IPS-15b (cell line): ENCODE measurements around the gene NPBWR2.

Source experiments
- H3K27me3 ChIP-seq: one replicate; pipeline ENCODE4 v1.6.1; 2013; ENCODE audit warnings: low read length; ENCODE audit not compliant: control insufficient read depth, insufficient read depth
- H3K36me3 ChIP-seq: one replicate; pipeline ENCODE4 v1.6.1; 2013; ENCODE audit warnings: low read length; ENCODE audit not compliant: control insufficient read depth, insufficient read depth
- H3K4me1 ChIP-seq: one replicate; pipeline ENCODE4 v1.6.1; 2013; ENCODE audit warnings: mild to moderate bottlenecking, low read length; ENCODE audit not compliant: control insufficient read depth, insufficient read depth
- H3K4me3 ChIP-seq: one replicate; pipeline ENCODE4 v1.5.1; 2013; ENCODE audit warnings: low read depth, low read length
- H3K9ac ChIP-seq: one replicate; pipeline ENCODE4 v1.6.1; 2013; ENCODE audit warnings: low read depth, mild to moderate bottlenecking, low read length
- H3K9me3 ChIP-seq: one replicate; pipeline ENCODE4 v1.6.1; 2013; ENCODE audit warnings: mild to moderate bottlenecking, low read length; ENCODE audit not compliant: control insufficient read depth, insufficient read depth

The NPBWR2 gene

DNA sequence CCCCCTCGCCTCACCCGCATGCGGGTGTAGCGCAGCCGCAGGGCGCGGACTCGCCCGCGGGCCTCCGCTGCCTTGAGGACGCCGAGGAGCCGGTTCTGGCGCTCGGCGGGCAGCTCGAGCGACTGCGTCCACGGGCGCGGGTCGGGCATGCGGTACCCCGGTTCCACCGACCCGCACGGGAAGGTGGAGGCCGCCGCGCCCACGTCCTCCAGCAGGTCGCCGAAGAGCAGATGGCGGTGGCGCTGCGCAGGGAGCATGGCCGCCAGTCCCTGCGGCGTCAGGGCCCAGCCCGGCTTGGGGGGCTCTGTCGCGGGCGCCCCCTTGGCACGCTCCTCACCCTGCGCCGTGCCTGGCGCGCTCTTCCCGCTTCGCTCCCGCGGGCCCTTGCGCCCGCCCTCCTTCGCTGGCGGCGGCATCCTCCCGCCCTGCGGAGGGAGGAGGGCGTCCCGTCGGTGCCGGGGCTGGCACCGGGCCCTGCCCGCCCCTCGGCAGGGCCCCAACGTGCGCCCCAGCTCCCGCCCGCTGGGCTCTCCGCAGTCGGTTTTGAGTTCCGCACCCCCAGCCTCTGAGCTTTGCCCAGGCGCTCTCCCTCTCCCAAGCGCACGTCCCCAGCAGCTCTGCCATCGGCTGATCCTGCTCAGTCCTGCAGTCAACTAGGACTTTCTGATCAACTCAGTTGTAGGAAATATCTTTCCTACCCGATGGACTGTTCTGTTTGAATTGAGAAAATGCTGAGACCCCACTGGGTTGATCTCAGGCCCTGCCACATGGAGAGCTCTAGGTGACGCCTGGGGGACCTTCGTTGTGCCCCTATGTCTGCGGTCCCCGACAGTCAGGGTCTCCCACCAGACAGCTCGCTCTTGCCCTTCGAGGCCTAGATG, 23.3 kb downstream of the NPBWR2 start, which contains the start of gene LKAAEAR1:
LKAAEAR1 (minus strand) TSS at position 595 of the 881 bp plus-strand sequence; CDS start at position 416, 179 bp downstream.
- peaks cover 40% of the 10 kb centered on the region for H3K27me3 ChIP-seq
- peaks cover 8% of the 10 kb centered on the region for H3K4me1 ChIP-seq
- H3K36me3 ChIP-seq = no peaks in the 10 kb centered on the region
- peak within 1 kb of the TSS; percentile 47 for H3K9ac ChIP-seq
- no peaks in the 10 kb centered on the region for H3K9me3 ChIP-seq
- H3K4me3 ChIP-seq = peak within 1 kb of the TSS; percentile 51

GRCh38 chr20:64083378-64083803, 24.0 kb downstream of the NPBWR2 start:
- Histone ChIP-seq H3K9ac (no peak overlapping the region), H3K4me1 (peaks cover 8% of the 10 kb centered on the region), H3K27me3 (peaks cover 40% of the 10 kb centered on the region), H3K9me3 (no peaks in the 10 kb centered on the region), H3K4me3 (peak overlapping the region; percentile 51), H3K36me3 (no peaks in the 10 kb centered on the region)

DNA sequence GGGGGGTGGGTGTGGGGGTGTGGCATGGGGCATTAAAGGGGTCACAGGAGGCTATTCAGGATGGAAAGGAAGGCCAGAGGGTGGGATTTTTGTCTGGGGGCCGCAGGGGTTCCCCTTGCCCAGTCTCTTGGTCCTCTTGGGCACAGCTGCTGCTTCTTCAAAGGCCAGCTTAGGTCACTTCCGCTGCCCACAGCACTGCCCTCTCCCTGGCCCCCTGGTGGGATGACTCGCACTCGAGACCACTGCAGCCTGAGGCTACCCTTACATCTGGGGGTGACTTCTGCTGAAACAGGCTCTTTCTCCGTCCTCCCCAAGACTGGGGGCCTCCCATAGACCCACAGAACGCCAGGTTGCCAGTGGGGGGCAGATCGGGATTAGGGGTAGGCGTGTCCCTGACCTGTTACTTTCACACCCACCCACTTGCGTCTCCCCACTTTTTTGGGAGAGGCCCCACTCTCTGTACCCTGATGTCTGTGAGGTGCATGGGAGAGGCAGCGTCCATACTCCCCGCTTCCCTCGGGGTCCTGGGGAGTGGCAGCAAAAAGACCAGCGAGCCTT, 24.5 kb downstream of the NPBWR2 start:
- H3K27me3 ChIP-seq = peaks cover 40% of the 10 kb centered on the region
- peaks cover 8% of the 10 kb centered on the region for H3K4me1 ChIP-seq
- H3K36me3 ChIP-seq = no peaks in the 10 kb centered on the region
- H3K9ac ChIP-seq = no peak overlapping the region
- peak overlapping the region; percentile 48 for H3K4me3 ChIP-seq
- H3K9me3 ChIP-seq = no peaks in the 10 kb centered on the region

DNA sequence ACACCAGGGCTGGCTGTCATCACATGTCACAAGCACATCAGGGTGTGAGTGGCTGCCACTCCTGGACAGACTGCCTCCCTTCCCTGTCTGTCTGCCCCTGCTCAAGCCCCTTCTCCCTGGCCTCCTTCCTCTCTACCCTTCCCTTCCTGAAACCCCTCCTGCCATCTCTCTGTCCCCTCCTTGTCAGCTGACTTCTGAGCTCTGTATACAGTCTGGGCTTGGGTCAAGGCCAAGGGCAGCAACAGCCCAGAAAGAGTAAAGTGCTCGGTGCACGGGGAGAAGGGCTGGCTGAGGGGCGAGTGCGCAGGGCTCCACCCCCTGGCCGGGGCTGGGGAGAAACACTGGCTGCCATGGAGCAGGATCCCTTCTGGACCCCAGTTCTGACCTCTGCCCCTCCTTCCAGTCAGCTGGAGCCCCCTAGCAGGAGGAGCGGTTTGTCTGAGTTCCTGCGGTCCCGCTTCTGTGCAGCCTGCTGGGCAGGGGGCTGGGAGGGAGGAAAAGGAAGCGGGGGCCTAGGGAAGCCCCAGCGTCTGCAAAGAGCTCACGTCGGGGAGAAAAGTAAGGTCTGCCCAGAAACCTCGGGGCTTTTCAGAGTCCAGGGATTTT, 25.1 kb downstream of the NPBWR2 start:
- Histone ChIP-seq H3K4me3 (peak overlapping the region; percentile 8), H3K27me3 (peaks cover 40% of the 10 kb centered on the region), H3K36me3 (no peaks in the 10 kb centered on the region), H3K4me1 (peaks cover 8% of the 10 kb centered on the region), H3K9ac (no peak overlapping the region), H3K9me3 (no peaks in the 10 kb centered on the region)

DNA sequence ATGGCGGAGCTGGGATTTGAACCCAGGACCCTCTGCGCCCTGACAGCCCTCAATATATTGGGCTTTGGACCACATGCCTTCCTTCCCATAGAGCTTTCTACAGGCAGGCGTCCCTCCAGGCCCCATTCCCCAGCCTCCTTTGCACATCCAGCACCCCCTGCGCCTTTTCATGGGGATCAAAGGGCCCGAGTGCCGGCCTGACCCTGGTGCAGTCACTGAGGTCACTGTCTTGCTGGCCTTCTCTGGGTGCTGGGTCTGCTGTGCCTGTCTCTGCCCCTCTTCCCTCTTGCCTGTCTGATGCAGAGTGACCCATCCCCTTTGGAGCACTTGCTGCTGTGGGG, 25.8 kb downstream of the NPBWR2 start:
- Histone ChIP-seq H3K9ac (no peak overlapping the region), H3K27me3 (peaks cover 40% of the 10 kb centered on the region), H3K4me1 (peaks cover 8% of the 10 kb centered on the region)

DNA sequence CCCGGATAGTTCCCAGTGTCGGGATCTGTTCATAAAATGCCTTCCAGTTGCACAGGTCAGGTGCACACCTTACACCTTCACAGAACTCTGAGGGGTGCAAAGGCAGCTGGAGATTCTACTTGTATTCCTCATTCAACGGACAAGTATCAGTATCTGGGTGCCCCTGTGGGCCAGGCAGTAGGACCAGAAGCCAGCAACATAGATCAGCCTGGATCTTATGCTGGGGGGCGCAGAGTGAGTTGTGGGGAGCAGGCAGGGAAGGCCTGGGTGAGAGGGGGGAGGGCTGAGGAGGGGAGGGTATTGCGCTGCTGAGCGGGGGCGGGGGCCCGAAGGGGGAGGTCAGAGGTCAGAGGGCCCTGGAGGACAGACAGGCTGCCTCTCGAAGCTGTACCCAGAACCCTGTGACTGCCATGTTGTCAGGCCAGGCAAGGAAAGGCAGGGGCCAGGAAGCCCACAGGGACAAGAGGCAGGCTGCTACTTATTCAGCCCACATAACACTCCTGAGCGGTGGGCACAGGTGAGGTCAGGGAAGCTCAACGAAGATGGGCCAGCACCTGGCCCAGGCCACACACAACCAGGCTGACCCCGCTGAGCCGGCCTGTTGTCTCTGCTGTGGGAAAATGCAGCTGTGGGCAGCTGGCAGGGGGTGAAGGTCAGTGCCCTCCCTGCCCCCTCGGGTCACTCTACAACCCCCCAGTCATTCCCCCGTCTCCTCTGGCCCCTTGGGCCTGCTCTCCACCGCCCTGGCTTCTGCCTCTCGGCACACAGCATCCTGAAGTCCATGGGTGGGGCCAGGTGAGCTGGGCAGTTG, 26.3 kb downstream of the NPBWR2 start:
- no peaks in the 10 kb centered on the region for H3K36me3 ChIP-seq
- H3K9ac ChIP-seq = no peak overlapping the region
- peaks cover 40% of the 10 kb centered on the region for H3K27me3 ChIP-seq
- H3K4me1 ChIP-seq = peaks cover 8% of the 10 kb centered on the region
- H3K9me3 ChIP-seq = no peaks in the 10 kb centered on the region
- peak overlapping the region; percentile 73 for H3K4me3 ChIP-seq

More for the DNA sequence above, 25.8 kb downstream of the NPBWR2 start:
- H3K9me3 ChIP-seq = no peaks in the 10 kb centered on the region
- no peaks in the 10 kb centered on the region for H3K36me3 ChIP-seq
- no peak overlapping the region for H3K4me3 ChIP-seq

DNA sequence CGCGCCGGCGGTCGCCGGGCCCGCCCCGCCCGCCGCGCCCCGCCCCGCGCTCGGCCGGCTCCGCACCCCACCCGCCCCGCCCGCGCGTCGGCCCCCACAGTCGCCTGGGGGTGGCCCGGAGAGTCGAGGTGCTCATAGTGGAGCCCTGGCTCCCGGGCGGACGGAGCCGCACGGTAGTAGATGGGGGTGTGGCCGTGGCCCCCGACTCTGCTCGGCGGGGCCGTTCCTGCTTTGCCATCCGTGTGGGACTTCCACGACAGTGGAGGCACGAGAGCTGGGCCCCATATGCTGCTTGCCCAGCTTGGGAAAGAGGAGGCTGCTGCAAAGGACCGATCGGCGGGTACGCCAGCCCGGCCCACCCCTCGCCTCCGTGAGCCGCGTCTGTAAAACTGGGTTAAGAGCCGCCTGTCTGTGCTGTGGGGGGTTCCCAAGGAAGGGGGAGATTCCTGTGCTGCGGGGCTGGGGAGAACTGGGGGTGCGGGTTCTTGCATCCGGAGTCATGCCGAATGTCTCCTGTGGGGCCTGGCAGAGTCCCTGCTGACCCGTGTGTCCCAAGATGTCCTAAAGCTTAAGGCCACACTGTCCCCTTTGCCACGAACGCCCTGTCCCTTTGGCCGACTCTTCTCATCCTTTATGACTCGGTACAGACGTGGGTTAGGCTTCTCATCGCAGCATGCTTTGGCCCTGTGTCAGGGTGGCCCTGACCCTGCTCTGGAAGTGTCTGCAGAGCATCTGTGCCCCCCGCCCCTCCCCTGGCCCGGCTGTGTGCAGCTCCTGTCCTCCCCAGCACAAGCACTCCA, 27.2 kb downstream of the NPBWR2 start, which contains the start of gene OPRL1:
OPRL1 (plus strand) TSS at position 70 of the 800 bp plus-strand sequence. CDS start 12,639 bp downstream, outside the sequence.
- H3K9ac ChIP-seq = peak within 1 kb of the TSS; percentile 60
- H3K4me3 ChIP-seq = peak within 1 kb of the TSS; percentile 73
- no peaks in the 10 kb centered on the region for H3K9me3 ChIP-seq
- peaks cover 7% of the 10 kb centered on the region for H3K4me1 ChIP-seq
- no peaks in the 10 kb centered on the region for H3K36me3 ChIP-seq
- H3K27me3 ChIP-seq = peaks cover 34% of the 10 kb centered on the region

GRCh38 chr20:64079273-64080012, 27.9 kb downstream of the NPBWR2 start, which contains the start of gene RGS19:
RGS19 (minus strand) TSS chr20:64079518; CDS start chr20:64076886, 2,632 bp downstream.
- Histone ChIP-seq H3K27me3 (peaks cover 29% of the 10 kb centered on the region), H3K9ac (peak within 1 kb of the TSS; percentile 60), H3K36me3 (no peaks in the 10 kb centered on the region), H3K9me3 (no peaks in the 10 kb centered on the region), H3K4me3 (peak within 1 kb of the TSS; percentile 73), H3K4me1 (peaks cover 5% of the 10 kb centered on the region)

- H3K4me3 ChIP-seq = peak overlapping the region; percentile 60
- peak overlapping the region; percentile 60 for H3K9ac ChIP-seq
- peaks cover 4% of the 10 kb centered on the region for H3K36me3 ChIP-seq
- peaks cover 23% of the 10 kb centered on the region for H3K27me3 ChIP-seq
- peaks cover 3% of the 10 kb centered on the region for H3K4me1 ChIP-seq
- no peaks in the 10 kb centered on the region for H3K9me3 ChIP-seq
Measured at GRCh38 chr20:64078934-64079272, 28.5 kb downstream of the NPBWR2 start.

GRCh38 chr20:64077876-64078551, 29.4 kb downstream of the NPBWR2 start:
- H3K9ac ChIP-seq = no peak overlapping the region
- H3K4me3 ChIP-seq = no peak overlapping the region
- H3K36me3 ChIP-seq = peaks cover 9% of the 10 kb centered on the region
- peaks cover 20% of the 10 kb centered on the region for H3K27me3 ChIP-seq
- no peaks in the 10 kb centered on the region for H3K9me3 ChIP-seq
- H3K4me1 ChIP-seq = peaks cover 2% of the 10 kb centered on the region
